Measurements from ENCODE around the gene CASP14.
"Not testable (repeated sequence)": the region's sequence is repeated elsewhere in the genome, so short reads cannot be mapped to it uniquely, and the experiment has no call there.

The CASP14 gene

GRCh38 chr19:15048885-15049541, at the start of gene CASP14:
Gene CASP14 (plus strand): TSS chr19:15049480. CDS start chr19:15052252, 2,772 bp downstream.
- no peak for DNase-seq (ENCODE audit: low spot score)

GRCh38 chr19:15008308-15008707, 41.0 kb upstream of the CASP14 start:
- no peak for DNase-seq (ENCODE audit: low spot score)

GRCh38 chr19:15010501-15011300, 38.6 kb upstream of the CASP14 start:
- DNase-seq (ENCODE audit: low spot score) = no peak

GRCh38 chr19:15014579-15014978, 34.7 kb upstream of the CASP14 start:
- DNase-seq (ENCODE audit: low spot score) = no peak

GRCh38 chr19:15015946-15016542, 33.2 kb upstream of the CASP14 start:
- no peak for DNase-seq (ENCODE audit: low spot score)

GRCh38 chr19:15018836-15019235, 30.4 kb upstream of the CASP14 start:
- DNase-seq (ENCODE audit: low spot score) = not testable (repeated sequence)

GRCh38 chr19:15021286-15022007, 27.8 kb upstream of the CASP14 start:
- no peak for DNase-seq (ENCODE audit: low spot score)

GRCh38 chr19:15022752-15023151, 26.5 kb upstream of the CASP14 start:
- DNase-seq (ENCODE audit: low spot score) = no peak

- DNase-seq (ENCODE audit: low spot score) = no peak
These were observed 24.1 kb upstream of the CASP14 start for GRCh38 chr19:15025217-15025616.

GRCh38 chr19:15028490-15028889, 20.8 kb upstream of the CASP14 start:
- DNase-seq (ENCODE audit: low spot score) = no peak

GRCh38 chr19:15031675-15032074, 17.6 kb upstream of the CASP14 start:
- DNase-seq (ENCODE audit: low spot score) = no peak

GRCh38 chr19:15035795-15036311, 13.4 kb upstream of the CASP14 start:
- no peak for DNase-seq (ENCODE audit: low spot score)

- DNase-seq (ENCODE audit: low spot score) = no peak
These were observed 11.7 kb upstream of the CASP14 start for GRCh38 chr19:15037586-15037985.

- DNase-seq (ENCODE audit: low spot score) = peak; percentile 35
These were observed 11.0 kb upstream of the CASP14 start for GRCh38 chr19:15038294-15038693.

- DNase-seq (ENCODE audit: low spot score) = no peak
These were observed 7.3 kb upstream of the CASP14 start for GRCh38 chr19:15042003-15042402.

- DNase-seq (ENCODE audit: low spot score) = no peak
These were observed 6.5 kb upstream of the CASP14 start for GRCh38 chr19:15042826-15043225.

- DNase-seq (ENCODE audit: low spot score) = no peak
These were observed 3.8 kb upstream of the CASP14 start for GRCh38 chr19:15045506-15045905.

GRCh38 chr19:15047680-15048079, 1.6 kb upstream of the CASP14 start:
- no peak for DNase-seq (ENCODE audit: low spot score)

GRCh38 chr19:15048128-15048527, 1.2 kb upstream of the CASP14 start:
- DNase-seq (ENCODE audit: low spot score) = no peak

- DNase-seq (ENCODE audit: low spot score) = no peak
These were observed 1.4 kb downstream of the CASP14 start for GRCh38 chr19:15050639-15051038.

GRCh38 chr19:15062036-15062435, 12.8 kb downstream of the CASP14 start:
- no peak for DNase-seq (ENCODE audit: low spot score)

GRCh38 chr19:15070386-15070785, 21.1 kb downstream of the CASP14 start:
- not testable (repeated sequence) for DNase-seq (ENCODE audit: low spot score)

Measured in pons (tissue), 1 donor.